ENCODE data around the gene CORIN.

The CORIN gene

DNA sequence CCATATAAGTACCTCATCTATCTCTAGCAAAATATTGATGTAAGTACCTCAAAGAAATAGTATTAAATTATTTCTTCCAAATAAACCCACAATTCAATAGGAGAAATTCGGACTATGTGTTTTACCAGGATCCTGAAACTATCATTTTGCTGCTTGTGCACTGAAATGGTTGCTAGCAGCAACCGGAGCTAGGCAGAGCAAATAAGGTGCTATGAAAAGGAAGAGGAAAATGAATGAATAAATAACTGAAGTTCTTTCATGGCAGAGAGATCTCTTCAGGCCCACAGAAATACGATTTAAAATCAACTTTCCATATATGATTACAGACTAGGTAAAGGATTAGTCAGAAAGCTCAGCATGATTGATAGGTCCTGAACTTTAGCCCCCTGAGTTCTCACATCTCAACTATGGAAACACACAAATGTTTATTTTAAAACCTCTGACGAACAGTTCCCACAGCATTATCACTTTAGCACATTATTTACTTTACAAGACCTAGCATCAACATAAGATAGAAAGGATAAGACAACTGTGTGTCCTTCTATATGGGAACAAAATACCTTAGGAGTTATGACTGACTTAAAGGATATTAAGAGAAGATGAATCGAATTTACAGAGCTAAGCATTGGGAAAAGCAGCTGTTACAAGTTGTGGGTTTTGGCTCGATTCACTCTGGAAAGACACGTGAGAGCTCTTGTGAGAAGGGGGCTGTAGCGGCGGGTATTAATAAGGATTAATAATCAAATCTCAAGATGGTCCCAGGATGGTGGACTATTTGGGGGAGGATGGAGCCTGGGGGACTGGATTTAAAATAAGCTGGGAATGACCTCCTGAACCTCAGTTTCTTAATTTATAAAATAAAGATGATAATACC lies 104.3 kb downstream of the CORIN start:
- TF ChIP-seq, protein P1, sequence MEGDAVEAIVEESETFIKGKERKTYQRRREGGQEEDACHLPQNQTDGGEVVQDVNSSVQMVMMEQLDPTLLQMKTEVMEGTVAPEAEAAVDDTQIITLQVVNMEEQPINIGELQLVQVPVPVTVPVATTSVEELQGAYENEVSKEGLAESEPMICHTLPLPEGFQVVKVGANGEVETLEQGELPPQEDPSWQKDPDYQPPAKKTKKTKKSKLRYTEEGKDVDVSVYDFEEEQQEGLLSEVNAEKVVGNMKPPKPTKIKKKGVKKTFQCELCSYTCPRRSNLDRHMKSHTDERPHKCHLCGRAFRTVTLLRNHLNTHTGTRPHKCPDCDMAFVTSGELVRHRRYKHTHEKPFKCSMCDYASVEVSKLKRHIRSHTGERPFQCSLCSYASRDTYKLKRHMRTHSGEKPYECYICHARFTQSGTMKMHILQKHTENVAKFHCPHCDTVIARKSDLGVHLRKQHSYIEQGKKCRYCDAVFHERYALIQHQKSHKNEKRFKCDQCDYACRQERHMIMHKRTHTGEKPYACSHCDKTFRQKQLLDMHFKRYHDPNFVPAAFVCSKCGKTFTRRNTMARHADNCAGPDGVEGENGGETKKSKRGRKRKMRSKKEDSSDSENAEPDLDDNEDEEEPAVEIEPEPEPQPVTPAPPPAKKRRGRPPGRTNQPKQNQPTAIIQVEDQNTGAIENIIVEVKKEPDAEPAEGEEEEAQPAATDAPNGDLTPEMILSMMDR (IDR thresholded peaks at IDR 0.05; ENCODE audit: low read depth, low read length), result no peak
- DNase-seq (ENCODE audit: low read depth, low spot score), result no peak
- in situ Hi-C loops (cut with HindIII; ENCODE audit: low sequenced_read_pairs), result no loop called here
- H3K4me3 ChIP-seq (ENCODE audit: low read depth, low read length), result no peak overlapping the region

DNA sequence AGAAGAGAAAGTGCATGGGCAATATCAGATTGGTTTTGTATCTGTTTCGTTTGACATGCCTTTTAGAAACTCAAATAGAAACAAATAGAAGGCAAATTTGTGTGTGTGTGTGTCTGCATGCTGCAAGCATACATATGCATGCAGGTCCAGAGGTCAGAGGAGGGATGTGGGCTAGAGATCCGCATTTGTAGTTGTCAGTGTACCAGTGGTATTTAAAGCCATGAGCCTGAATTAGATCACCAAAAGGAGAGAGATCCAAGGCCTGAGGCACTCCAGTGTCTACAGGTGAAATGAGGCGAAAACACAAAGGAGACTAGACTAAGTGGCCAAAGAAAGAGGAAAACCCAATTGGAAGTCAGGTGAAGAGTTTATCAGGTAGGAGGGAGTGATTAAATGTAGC lies 106.7 kb downstream of the CORIN start:
- in situ Hi-C loops (cut with HindIII; ENCODE audit: low sequenced_read_pairs), result no loop called here

GRCh38 chr4:47729131-47729680 lies 108.7 kb downstream of the CORIN start:
- TF ChIP-seq, protein P1 (IDR thresholded peaks at IDR 0.05; ENCODE audit: low read depth, low read length), result no peak
- no peak overlapping the region for H3K4me3 ChIP-seq (ENCODE audit: low read depth, low read length)
- peak; percentile 8 for DNase-seq (ENCODE audit: low read depth, low spot score)
- in situ Hi-C loops (cut with HindIII; ENCODE audit: low sequenced_read_pairs), result no loop called here

More for the DNA sequence above, 106.7 kb downstream of the CORIN start:
- H3K4me3 ChIP-seq (ENCODE audit: low read depth, low read length), result no peak overlapping the region
- no peak for DNase-seq (ENCODE audit: low read depth, low spot score)
- TF ChIP-seq, protein P1 (IDR thresholded peaks at IDR 0.05; ENCODE audit: low read depth, low read length), result no peak

DNA sequence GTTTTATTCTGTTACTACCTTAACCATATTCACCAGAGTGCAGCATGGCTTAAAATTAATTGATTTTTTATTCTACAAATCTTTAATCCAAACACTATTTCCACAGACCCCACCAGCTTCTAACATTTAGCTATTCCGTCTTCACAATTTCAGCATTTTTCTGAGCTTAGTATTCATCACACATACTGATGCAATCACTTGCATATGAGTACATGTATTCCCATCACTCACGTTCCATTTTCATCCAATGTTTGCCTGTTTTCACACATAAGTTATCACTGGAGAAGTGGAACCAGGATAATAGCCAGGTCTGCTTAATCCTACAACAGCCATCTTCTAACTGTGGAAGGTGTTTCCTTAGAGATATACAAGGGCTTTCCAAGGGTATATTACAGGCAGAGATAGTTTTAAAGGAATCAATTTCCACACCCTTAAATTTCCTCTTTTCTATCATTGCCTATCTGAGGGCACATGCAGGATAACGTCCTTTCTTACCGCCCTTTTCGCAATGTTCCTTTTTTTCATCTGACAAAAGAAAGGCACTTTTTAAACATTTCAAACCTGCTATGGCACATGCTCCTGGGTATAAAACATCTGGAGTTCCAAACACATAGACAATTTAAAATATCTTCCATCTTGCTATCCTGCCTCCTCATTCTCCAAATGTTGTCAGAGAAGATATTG lies 115.8 kb downstream of the CORIN start:
- in situ Hi-C loops (cut with HindIII; ENCODE audit: low sequenced_read_pairs), result no loop called here
- TF ChIP-seq, protein P1 (IDR thresholded peaks at IDR 0.05; ENCODE audit: low read depth, low read length), result no peak
- no peak overlapping the region for H3K4me3 ChIP-seq (ENCODE audit: low read depth, low read length)

DNA sequence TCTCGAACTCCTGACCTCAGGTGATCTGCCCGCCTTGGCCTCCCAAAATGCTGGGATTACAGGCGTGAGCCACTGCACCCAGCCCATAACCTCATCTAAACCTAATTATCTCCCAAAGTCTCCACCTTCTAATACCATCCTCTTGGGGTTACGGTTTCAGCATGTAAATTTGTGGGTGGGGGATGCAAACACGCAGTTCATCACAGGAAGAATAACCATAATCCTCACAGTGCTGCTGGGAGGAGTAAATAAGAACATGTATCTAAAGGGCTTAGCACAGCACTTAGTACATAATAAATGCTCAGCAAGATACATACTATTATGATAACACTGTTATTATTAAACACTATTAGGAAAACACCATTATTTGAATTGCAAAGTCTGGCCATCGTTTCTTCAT lies 116.4 kb downstream of the CORIN start:
- no peak for DNase-seq (ENCODE audit: low read depth, low spot score)
- H3K4me3 ChIP-seq (ENCODE audit: low read depth, low read length), result no peak overlapping the region
- in situ Hi-C loops (cut with HindIII; ENCODE audit: low sequenced_read_pairs), result no loop called here
- TF ChIP-seq, protein P1 (IDR thresholded peaks at IDR 0.05; ENCODE audit: low read depth, low read length), result no peak

More for the DNA sequence above, 115.8 kb downstream of the CORIN start:
- DNase-seq (ENCODE audit: low read depth, low spot score), result no peak

- no peak for DNase-seq (ENCODE audit: low read depth, low spot score)
- in situ Hi-C loops (cut with HindIII; ENCODE audit: low sequenced_read_pairs), result no loop called here
- no peak overlapping the region for H3K4me3 ChIP-seq (ENCODE audit: low read depth, low read length)
- TF ChIP-seq, protein P1 (IDR thresholded peaks at IDR 0.05; ENCODE audit: low read depth, low read length), result no peak
Observed at GRCh38 chr4:47720787-47721186, 117.1 kb downstream of the CORIN start.
